ENCODE data around the gene CCT5. TPM values are rescaled to one million over a fixed set of nuclear protein-coding genes. Genes with fewer than 3 reads are reported as not detected.
"Not testable (repeated sequence)": the region's sequence is repeated elsewhere in the genome, so short reads cannot be mapped to it uniquely, and the experiment has no call there.

CCT5 gene
- total RNA-seq, 1 donor from 2014 or later, result 104 TPM

DNA sequence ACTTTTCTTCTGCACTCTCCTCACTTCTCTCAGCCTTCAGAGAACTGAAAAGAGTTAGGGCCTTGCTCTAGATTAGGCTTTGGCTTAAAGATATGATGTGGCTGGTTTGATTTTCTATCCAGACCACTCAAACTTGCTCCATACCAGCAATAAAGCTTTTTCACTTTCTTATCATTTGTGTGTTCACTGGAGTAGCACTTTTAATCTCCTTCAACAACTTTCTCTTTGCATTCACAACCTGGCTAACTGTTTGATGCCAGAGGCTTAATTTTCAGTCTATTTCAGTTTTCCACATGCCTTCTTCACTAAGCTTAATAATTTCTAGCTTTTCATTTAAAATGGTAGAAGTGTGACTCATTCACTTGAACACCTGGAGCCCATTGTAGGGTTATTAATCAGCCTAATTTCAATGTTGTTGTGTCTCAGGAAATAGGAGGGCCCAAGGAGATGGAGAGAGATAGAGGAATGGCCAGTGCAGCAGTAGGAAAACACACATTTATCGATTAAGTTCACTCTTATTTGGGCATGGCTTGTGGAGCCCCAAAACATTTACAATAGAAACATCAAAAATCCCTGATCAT, 6.3 kb upstream of the CCT5 start:
- intact Hi-C loops (cut with DNase I), result no loop called here
- no peak for ATAC-seq
- no peak for DNase-seq (ENCODE audit: missing footprints)

DNA sequence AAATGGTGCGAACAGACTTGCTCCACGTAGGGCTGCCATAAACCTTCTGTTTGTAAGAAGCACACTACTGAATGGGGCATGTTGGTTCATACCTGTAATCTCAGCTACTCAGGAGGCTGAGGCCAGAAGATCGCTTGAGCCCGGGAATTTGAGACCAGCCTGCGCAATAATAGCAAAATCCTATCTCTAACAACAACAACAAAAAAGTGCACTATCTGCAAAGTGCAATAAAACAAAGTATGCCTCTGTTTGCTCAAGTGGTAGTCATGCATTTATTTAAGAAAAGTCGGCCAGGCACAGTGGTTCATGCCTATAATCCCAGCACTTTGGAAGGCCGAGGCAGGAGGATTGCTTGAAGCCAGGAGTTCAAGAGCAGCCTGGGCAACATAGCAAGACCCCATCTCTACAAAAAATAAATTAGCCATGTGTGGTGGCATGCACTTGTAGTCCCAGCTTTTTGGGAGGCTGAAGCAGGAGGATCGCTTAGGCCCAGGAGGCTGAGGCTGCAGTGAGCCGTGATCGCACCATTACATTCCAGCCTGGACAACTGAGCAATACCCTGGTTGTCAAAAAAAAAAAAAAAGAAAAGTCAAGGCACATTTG, 5.6 kb upstream of the CCT5 start:
- intact Hi-C loops (cut with DNase I), result no loop called here
- ATAC-seq, result no peak
- no peak for DNase-seq (ENCODE audit: missing footprints)

DNA sequence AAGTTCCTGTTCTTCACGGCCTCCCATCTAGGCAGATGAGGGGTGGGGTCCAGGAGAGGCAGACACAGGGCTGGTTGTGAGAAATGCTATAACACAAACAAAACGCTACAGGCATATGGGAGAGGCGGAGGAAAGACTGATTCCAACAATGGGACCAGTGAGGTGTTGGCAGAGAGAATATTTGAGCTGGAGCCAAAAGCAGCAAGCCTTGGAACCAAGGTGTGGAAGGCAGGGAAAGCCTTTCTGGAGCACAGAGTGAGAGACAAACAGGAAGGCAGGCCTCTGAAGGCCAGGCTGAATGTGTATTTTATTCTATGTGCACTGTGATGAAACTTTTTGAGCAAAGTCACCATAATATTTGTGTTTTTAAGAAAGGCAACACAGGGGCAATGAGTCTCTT, 3.3 kb upstream of the CCT5 start:
- DNase-seq (ENCODE audit: missing footprints) (no peak), ATAC-seq (no peak)
- intact Hi-C loops (cut with DNase I), result no loop called here

- ATAC-seq; intact Hi-C loops (cut with DNase I); DNase-seq (ENCODE audit: missing footprints): not testable (repeated sequence)
Measured at GRCh38 chr5:10247217-10247616, 2.9 kb upstream of the CCT5 start.

DNA sequence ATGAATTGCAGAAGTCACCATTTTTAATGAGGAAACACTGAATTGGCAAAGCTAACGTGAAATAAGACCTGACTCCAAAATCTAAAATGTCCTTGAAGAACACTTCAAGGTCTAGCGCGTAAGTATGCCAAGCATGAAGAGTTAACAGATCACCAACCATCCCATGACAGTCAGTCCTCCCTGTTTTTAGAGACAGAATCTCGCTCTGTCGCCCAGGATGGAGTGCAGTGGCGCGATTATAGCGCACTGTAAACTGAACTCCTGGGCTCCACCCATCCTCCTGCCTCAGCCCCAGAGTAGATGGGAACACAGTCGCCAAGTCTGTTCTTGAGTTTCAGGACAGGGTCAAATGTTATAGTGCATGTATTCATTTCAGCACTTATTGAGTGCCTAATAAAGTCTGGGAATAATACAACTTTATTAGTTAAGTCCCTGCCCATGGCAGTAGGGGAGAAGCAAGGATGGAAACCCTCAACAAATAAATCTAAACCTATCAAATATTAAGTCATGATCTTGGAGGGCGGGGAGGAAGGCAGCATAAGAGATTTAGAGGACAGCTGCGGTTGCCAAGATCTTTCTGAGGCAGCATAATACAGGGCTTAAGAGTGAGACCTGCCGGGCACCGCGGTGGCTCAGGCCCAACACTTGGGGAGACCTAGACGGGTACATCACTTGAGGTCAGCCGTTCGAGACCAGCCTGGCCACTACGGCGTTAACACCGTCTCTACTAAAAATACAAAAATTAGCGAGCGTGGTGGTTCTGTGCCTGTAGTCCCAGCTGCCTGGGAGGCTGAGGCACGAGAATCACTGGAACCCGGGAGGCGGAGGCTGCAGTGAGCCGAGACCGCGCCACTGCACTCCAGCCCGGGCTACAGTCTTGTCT, 1.5 kb upstream of the CCT5 start:
- intact Hi-C loops (cut with DNase I), result no loop called here
- ATAC-seq (no peak), DNase-seq (ENCODE audit: missing footprints) (no peak)

DNA sequence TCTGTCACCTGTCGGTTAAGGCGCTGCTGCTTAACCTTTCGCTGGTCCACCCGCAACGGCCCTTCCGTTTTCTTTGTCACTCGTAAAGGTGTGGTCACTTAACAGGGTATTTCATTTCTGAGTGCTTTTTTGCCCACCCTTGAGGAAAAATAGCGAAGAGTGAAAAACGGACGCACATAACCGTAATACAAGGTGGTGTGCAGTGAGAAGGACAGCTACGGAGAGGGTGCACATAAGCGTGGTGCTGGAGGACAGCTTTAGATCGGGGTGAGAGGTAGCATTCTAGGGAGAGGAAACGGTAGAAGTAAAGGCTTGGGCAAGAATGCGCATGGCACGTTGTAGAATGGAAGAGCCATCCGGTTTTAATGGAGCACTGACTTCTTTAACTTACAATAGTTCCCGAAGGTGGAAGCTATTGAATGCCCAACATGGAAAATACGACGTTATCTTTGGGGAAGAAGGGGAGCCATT, 761 bp downstream of the CCT5 start:
- ATAC-seq (no peak), DNase-seq (ENCODE audit: missing footprints) (no peak)
- intact Hi-C loops (cut with DNase I), result loop anchor here (10.0 kb wide), 1 partner anchor 886 kb away; no protein-coding TSS in a partner anchor

DNA sequence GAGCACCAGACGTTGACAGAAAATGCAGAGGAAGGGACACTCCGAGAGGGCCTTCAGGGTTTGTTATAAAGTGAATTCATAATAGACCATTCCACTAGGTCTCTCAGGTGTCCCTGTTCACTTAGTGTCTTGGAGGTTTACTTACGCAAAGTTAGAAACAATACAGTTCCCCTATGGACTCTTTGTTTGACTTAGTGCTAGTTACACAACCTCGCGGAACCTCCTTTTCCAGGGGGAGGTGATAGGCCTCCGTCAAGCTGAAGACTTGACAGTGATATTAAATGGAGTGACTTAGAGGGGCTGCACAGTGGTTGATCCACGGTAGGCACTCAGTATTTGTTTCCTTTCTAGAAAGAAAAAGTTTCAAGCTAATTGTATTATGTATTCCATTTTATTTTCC, 1.3 kb downstream of the CCT5 start:
- intact Hi-C loops (cut with DNase I), result loop anchor here (10.0 kb wide), 1 partner anchor 887 kb away; no protein-coding TSS in a partner anchor
- no peak for DNase-seq (ENCODE audit: missing footprints)
- ATAC-seq, result no peak

GRCh38 chr5:10253390-10253789, 3.3 kb downstream of the CCT5 start:
- intact Hi-C loops (cut with DNase I), result loop anchor here (10.0 kb wide), 1 partner anchor 889 kb away; no protein-coding TSS in a partner anchor
- ATAC-seq (no peak), DNase-seq (ENCODE audit: missing footprints) (no peak)

DNA sequence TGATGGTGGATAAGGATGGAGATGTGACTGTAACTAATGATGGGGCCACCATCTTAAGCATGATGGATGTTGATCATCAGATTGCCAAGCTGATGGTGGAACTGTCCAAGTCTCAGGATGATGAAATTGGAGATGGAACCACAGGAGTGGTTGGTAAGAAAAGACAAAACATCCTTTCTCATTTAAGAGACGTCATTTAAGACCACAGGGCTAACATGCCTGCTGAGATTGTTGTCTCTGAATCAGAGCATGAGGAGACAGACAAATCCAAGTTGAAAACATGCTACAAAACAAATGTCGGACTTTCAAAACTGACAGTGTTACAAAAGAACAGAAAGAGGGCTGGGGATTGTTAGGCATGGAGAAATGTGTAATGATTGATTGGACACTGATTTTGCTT, 4.6 kb downstream of the CCT5 start:
- intact Hi-C loops (cut with DNase I), result loop anchor here (10.0 kb wide), 1 partner anchor 890 kb away; no protein-coding TSS in a partner anchor
- ATAC-seq, result no peak
- DNase-seq (ENCODE audit: missing footprints), result no peak

GRCh38 chr5:10257870-10258269, 7.8 kb downstream of the CCT5 start:
- ATAC-seq (no peak), DNase-seq (ENCODE audit: missing footprints) (no peak)
- intact Hi-C loops (cut with DNase I), result loop anchor here (10.0 kb wide), 1 partner anchor 893 kb away; no protein-coding TSS in a partner anchor

- ATAC-seq, result no peak
- intact Hi-C loops (cut with DNase I), result loop anchor here (10.0 kb wide), 1 partner anchor 895 kb away; no protein-coding TSS in a partner anchor
- no peak for DNase-seq (ENCODE audit: missing footprints)
Measured at GRCh38 chr5:10259899-10260298, 9.8 kb downstream of the CCT5 start.

DNA sequence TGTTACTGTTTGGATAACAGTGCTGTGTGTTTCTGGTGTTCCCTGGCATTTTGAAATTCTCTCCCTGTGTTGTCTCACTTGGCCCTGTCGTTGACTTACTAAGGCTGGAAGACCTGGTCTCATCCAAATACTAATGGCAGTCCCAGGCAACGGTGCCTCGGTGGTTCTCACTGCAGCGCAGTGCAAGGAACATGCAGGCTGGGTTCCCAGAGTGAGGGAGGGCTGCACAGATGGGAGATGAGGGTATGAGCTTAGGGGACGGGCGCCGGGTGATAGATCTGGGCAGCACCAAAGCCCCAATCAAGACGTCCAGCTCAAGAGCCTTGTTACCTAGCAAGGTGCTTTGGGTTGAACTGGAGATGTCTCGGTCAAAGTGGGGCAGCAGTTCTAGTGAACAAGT, 11.0 kb downstream of the CCT5 start:
- ATAC-seq, result no peak
- intact Hi-C loops (cut with DNase I), result no loop called here
- no peak for DNase-seq (ENCODE audit: missing footprints)

- DNase-seq (ENCODE audit: missing footprints) (no peak), ATAC-seq (no peak)
- intact Hi-C loops (cut with DNase I), result no loop called here
Measured at GRCh38 chr5:10262121-10262774, 12.2 kb downstream of the CCT5 start.

DNA sequence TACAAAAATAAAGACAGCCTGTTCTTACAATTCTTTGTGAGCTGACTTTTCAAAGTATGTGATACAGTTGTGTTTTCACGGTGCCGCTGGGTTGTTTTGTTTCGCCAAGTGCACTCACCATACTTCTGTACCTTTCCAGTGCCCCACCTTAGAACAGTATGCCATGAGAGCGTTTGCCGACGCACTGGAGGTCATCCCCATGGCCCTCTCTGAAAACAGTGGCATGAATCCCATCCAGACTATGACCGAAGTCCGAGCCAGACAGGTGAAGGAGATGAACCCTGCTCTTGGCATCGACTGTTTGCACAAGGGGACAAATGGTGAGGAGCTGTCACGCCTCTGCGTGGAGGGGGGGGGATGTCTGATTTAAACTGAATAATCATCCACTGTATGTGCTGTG, 12.9 kb downstream of the CCT5 start:
- no peak for ATAC-seq

DNA sequence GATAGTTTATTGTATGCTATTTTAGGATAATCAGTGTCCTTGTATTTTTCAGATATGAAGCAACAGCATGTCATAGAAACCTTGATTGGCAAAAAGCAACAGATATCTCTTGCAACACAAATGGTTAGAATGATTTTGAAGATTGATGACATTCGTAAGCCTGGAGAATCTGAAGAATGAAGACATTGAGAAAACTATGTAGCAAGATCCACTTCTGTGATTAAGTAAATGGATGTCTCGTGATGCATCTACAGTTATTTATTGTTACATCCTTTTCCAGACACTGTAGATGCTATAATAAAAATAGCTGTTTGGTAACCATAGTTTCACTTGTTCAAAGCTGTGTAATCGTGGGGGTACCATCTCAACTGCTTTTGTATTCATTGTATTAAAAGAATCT, 14.5 kb downstream of the CCT5 start:
- ATAC-seq (no peak), DNase-seq (ENCODE audit: missing footprints) (no peak)
- intact Hi-C loops (cut with DNase I), result no loop called here

More for the DNA sequence above, 12.9 kb downstream of the CCT5 start:
- DNase-seq (ENCODE audit: missing footprints), result no peak
- intact Hi-C loops (cut with DNase I), result no loop called here

DNA sequence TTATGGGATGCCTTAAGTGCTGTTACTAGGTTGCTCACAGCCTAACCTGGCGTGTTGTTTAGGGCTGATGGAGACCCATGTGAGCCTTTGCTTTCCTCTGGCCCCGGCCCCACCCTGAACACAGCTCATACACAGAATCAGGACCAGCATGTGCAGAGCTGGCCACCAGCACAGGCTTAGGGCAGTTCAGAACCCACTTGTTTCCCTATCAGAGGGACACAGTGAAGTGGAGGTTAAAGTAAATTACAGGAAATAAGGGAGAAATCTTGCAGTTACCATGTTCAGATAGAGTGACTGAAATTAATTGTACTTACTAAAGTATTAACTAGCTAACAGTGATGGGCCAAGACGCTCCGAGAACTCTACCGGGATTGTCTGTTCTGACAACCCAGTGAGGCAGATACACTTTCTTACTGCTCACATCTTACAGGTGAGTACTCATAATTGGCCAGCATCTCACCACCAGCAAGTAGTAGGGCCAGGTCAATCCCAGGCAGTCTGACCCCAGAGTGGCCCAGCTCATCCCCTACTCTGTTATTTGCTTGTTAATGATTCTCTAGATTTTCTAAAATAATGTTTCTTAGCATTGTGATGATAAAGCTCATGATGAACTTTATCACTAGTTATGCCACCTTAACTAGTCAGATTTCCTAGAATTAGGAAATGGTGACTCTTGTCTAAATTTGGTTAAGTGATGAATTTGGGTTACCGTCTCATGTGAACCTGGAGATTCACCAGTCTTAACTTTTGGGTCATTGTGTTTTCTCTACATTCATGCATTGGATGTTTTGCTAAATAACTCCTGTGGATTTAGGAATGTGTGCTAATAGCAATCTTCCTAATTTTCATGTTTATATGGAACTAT, 15.4 kb downstream of the CCT5 start:
- DNase-seq (ENCODE audit: missing footprints), result no peak
- intact Hi-C loops (cut with DNase I), result no loop called here
- ATAC-seq, result no peak

DNA sequence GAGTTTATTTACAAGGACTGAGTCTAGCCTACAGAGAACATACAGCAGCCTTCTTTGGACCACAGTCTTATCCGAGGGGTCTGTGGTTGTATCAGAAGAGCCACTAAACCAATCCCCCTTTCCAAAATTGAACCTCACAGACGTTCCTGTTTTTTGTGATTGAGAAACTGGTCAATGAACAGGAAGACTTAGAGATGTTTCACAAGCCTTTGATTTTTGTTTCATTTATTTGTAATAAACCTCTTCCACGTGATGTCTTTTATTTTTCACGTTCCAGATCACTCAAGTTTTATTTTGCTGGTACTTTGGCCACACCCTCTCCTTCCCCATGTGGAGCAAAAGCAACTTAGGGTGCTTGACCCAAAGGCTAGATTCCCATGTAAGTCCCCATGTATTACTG, 16.1 kb downstream of the CCT5 start:
- intact Hi-C loops (cut with DNase I), result no loop called here
- DNase-seq (ENCODE audit: missing footprints) (no peak), ATAC-seq (no peak)

DNA sequence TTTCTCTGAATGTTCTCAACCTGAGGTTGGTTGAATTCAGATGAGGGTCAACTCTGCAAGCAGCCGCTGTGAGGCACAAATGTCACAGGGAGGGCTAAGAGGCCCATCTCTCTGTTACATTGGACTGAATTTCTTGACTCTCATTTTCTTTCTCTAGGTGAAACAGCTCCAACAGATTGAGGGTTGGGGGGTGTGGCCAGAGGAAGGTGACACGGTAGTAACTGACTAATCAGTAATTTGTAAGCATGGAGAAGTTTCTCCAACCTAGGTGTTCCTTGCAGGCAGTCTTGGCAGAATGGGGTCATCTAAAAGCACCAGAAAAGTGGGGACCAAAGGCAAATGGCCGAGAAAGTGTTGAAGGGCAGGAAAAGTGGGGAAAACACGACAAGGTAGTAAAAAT, 16.8 kb downstream of the CCT5 start:
- ATAC-seq (no peak), DNase-seq (ENCODE audit: missing footprints) (no peak)
- intact Hi-C loops (cut with DNase I), result no loop called here
